Neuron (in vitro differentiated cells): ENCODE measurements around the gene PXDN.

Source experiments
- H2AFZ ChIP-seq: one replicate; pipeline ENCODE4 v1.6.1; 2013; ENCODE audit warnings: low read depth, mild to moderate bottlenecking, inconsistent platforms, low read length, moderate library complexity
- H3K27me3 ChIP-seq: one replicate; pipeline ENCODE4 v1.6.1; 2013; ENCODE audit warnings: low read length; ENCODE audit not compliant: insufficient read depth
- H3K36me3 ChIP-seq: one replicate; pipeline ENCODE4 v1.6.1; 2013; ENCODE audit warnings: low read length; ENCODE audit not compliant: insufficient read depth
- H3K4me1 ChIP-seq: one replicate; pipeline ENCODE4 v1.6.1; 2013; ENCODE audit warnings: low read length; ENCODE audit not compliant: insufficient read depth
- H3K4me3 ChIP-seq: 2 replicates; pipeline ENCODE4 v1.5.1; 2013; ENCODE audit warnings: mild to moderate bottlenecking, low read length, moderate library complexity
- H3K9me3 ChIP-seq: one replicate; pipeline ENCODE4 v1.6.1; 2013; ENCODE audit warnings: low read length

Gene PXDN

DNA sequence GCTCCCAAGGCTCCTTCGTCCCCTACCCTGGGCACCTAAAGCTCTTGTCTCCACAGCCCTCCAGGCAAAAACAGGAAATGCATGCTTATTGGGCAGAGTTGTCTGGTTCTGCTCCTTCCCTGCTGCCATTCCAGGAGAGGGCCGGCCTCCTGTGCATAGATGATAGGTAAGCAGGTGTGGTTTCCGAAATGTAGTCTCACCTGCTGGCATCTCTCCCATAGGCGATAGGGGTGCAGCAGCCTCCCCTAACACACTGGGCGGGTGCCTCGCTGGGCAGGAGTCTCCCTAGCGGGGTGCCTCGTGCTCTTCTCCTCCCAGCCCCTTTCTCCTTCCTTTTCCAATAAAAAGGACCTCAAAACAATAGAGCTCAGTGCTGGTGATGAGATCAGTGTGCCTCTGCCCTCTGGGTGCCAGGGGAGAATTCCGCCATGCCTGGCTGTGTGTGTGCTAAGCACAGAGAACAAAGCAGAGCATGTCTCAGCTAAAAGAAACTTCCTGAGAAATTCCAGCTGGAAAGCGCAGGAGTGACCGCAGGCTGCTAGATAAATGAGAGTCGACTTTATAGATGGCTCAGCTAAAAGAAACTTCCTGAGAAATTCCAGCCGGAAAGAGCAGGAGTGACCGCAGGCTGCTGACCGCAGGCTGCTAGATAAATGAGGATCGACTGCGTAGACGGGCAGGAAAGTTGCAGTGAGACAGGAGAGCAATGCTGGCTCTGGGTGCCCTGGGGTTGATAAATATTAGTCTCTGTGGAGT is 11.3 kb upstream of the PXDN start:
- Histone ChIP-seq H3K4me1 (no peaks in the 10 kb centered on the region), H3K36me3 (no peaks in the 10 kb centered on the region), H3K27me3 (no peaks in the 10 kb centered on the region), H2AFZ (no peak overlapping the region), H3K9me3 (peaks cover 5% of the 10 kb centered on the region), H3K4me3 (no peak overlapping the region)

DNA sequence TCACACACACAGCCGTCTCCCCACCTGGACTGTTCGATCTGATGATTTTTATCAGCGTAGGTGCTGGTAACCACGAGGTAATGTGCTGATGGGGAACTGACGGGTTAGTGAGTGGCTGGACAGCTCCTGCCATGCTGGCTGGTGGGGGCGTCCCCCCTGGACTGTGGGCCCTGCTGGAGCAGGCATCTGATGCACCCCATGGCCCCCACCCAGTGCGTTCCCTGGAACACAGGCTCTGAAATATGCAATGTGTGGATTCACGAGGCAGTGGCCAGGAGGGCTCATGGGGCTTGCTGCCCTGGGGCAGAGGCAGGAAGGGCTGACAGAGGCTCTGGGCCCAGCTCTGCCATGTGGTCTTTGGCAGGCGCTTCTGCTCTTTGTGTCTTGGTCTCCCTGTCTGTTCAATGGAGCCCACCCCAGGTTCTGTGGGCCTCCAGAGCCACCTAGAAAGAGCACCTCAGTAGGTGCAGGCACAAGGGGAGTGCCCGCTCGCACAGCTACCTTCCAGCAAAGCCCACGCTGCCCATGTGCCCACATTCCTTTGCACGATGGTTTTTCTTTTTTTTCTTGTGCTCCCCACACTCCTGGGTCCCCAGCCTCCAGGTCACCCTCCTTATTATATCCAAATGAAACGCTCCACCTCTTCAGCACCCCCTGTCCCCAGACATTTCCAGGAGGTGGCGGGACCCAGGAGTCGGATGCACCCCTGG is 10.3 kb upstream of the PXDN start:
- Histone ChIP-seq H3K4me1 (no peaks in the 10 kb centered on the region), H3K4me3 (no peak overlapping the region), H2AFZ (no peak overlapping the region), H3K9me3 (peaks cover 5% of the 10 kb centered on the region), H3K27me3 (no peaks in the 10 kb centered on the region), H3K36me3 (no peaks in the 10 kb centered on the region)

DNA sequence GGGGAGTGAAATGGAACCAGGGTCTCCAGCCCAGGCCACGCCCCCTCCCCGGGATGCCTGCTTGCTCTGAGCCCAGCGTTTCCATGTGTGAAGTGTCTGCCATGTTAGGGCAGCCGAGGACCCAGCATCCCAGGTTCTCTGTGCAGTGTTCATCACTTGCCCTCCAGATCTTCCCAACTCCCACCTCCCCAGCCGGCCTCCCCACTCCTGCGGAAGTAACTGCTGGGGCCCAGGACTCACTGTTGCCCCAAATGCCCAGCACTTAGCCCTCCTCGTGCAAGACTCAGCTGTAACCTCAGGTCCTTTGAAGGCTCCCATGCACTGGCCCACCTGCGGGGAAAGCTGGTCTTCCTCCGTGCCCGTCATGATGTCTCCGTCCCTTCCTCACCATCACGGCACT is 9.7 kb upstream of the PXDN start:
- H2AFZ ChIP-seq, result no peak overlapping the region
- no peaks in the 10 kb centered on the region for H3K36me3 ChIP-seq
- no peak overlapping the region for H3K4me3 ChIP-seq
- no peaks in the 10 kb centered on the region for H3K27me3 ChIP-seq
- H3K4me1 ChIP-seq, result no peaks in the 10 kb centered on the region
- H3K9me3 ChIP-seq, result peaks cover 5% of the 10 kb centered on the region

DNA sequence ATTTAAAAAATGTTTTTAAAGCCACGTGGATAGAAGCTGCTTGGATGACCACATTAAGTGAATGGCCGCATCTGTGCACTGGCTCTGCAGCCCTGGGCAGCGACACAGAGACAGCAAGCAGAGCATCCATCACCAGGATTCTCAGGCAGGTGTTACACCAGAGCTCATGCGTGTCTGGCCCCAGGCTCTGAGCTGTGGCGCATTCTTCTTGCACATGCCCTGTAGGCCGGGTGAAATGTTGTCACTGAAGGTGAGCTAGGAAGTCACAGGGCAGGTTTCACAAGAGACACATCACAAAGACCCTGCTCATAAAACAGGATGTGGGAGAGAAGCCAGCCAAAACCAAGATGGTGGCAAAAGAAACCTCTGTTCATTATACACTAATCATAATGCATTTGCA is 8.4 kb upstream of the PXDN start:
- Histone ChIP-seq H3K36me3 (no peaks in the 10 kb centered on the region), H2AFZ (no peak overlapping the region), H3K9me3 (peaks cover 5% of the 10 kb centered on the region), H3K4me1 (no peaks in the 10 kb centered on the region), H3K27me3 (no peaks in the 10 kb centered on the region), H3K4me3 (no peak overlapping the region)

DNA sequence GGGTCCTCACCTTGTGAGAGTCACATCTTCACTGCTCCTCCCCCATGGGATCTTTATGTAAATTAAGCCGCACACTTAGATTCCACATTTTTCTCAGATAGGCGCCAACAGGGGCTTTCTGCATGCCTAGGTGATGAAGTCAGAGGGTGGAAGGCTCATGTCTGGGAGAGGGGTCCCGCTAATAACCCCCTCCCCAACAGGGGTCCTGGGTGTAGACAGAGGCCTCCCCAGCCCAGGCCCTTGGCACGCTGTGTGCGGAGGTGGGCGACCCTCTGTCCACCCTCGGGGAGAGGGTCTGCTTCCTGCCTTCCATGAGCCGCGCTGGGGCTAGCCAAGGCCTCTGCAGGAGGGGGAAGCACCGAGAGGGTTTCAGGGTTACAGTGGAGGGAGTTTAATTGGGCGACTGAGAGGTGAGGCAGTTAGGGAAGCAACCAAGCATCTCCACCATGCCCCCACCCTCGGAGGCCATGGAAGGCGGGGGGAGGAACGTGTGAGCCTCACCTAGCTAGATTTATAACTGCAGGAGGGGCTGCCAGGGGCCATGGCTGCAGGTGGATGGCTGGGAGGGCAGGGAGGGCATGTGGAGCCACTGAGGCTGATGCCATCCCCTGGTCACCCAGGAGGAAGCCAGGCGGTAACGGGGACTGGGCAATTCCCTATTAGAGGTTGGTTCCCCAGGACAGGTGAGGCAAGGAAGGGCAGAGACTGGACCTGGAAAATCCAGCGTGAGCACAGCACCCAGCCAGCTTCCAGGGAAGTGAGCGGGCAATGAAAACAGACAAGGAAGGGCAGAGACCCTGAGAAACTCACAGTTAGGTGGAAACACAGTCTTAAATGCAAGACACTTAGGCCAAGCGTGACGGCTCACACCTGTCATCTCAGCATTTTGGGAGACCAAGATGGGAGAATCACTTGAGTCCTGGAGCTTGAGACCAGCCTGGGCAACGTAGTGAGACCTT is 7.7 kb upstream of the PXDN start:
- H3K9me3 ChIP-seq, result peaks cover 5% of the 10 kb centered on the region
- no peak overlapping the region for H2AFZ ChIP-seq
- no peaks in the 10 kb centered on the region for H3K27me3 ChIP-seq
- H3K36me3 ChIP-seq, result no peaks in the 10 kb centered on the region
- no peaks in the 10 kb centered on the region for H3K4me1 ChIP-seq
- H3K4me3 ChIP-seq, result no peak overlapping the region

DNA sequence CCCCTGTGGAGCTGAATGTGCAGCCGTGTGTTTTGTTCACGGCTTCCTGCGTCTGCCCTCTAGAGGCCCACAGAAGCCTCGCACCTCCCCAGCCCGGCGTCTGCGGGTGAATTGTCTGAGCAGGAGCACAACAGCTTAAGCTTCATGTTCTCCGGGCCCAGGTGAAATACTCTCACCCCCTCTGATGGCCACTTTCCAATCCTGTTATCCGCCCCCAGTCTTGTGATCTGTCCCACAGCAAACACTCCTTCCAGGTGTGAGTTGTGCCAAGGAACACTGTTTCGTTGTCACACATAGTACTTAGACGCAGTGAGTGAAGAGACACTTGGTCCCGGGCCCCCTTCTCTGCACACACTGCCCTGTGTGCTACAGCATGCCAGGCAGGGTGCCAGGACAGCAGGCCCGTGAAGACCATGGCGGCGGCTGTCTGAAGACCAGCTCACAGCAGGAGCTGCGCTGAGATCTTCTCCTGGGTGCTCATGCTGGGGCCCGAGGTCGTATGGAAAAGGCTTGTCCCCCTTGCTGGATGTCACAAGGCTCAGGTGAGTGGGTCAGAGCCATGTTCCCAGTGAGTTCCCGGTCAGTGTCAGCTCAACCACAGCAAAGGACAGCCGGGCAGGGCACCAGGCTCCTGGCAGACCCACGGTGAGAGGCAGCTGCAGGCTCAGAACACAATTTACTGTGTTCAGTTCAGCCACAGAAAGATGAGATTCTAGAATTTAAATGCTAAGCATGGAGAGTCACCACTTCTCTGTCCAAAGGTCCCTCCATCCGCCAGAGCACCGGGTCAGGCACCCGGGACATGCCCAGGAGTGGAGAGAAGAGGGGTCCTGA is 6.8 kb upstream of the PXDN start:
- no peak overlapping the region for H3K4me3 ChIP-seq
- H3K9me3 ChIP-seq, result peaks cover 5% of the 10 kb centered on the region
- no peaks in the 10 kb centered on the region for H3K4me1 ChIP-seq
- no peak overlapping the region for H2AFZ ChIP-seq
- H3K36me3 ChIP-seq, result no peaks in the 10 kb centered on the region
- H3K27me3 ChIP-seq, result no peaks in the 10 kb centered on the region

DNA sequence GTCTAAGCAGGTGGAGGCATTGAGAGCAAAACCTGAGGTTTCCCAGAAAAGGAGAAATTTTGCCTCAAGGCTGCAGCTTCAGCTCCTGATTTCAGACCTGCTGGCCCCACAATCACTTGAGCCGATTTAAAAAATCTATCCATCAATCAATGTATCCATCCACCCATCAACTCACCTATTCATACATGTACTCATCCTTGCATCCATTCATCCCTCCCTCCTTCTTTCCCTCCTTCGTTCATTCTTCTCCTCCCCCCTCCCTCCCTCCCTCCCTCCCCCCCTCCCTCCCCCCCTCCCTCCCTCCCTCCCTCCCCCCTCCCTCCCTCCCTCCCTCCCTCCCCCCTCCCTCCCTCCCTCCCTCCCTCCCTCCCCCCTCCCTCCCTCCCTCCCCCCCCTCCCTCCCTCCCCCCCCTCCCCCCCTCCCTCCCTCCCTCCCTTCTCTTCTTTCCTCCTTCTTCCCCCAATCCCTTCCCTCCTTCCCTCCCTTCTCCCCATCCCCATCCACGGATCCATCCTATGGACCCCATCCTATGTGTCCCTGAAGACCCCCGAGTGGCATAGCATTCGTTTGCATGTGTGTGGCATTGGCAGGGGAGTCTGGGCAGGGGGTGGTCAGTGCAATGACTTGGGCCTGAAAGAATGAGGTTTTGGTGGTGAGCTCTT is 6.1 kb upstream of the PXDN start:
- Histone ChIP-seq H3K4me3 (no peak overlapping the region), H3K27me3 (no peaks in the 10 kb centered on the region), H2AFZ (no peak overlapping the region), H3K4me1 (no peaks in the 10 kb centered on the region), H3K9me3 (peaks cover 7% of the 10 kb centered on the region), H3K36me3 (no peaks in the 10 kb centered on the region)

DNA sequence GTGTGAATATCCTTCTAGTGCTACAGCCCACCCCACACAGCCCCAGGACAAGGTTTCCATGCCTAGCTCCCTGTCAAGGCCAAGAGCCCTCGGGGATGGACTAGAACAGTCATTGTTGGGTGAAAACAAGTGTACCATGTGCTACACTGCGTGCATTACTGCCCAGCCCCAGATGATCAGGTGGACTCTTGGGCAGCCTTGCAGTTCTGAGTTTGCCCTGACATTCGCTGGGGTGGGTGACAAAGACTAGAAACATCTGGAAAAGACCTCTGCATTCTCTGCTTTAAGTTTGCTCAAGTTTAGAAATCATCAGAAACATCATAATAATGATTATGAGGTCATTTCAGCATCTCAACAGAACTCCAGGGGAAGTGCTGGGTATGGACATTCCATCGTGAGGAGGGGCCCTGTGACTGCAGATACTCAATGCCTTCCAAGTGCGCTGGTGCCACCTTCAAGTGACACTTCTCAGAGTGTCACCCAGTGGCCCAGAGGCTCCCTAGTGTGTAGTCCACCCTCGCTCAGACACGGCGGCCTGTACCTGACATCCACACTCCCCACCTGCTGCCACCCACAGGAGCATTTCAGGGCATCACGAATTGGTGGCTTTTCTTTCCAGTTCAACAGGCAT is 5.3 kb upstream of the PXDN start:
- H3K4me1 ChIP-seq, result no peaks in the 10 kb centered on the region
- H3K36me3 ChIP-seq, result no peaks in the 10 kb centered on the region
- no peak overlapping the region for H2AFZ ChIP-seq
- H3K27me3 ChIP-seq, result no peaks in the 10 kb centered on the region
- H3K4me3 ChIP-seq, result no peak overlapping the region
- H3K9me3 ChIP-seq, result peaks cover 7% of the 10 kb centered on the region

DNA sequence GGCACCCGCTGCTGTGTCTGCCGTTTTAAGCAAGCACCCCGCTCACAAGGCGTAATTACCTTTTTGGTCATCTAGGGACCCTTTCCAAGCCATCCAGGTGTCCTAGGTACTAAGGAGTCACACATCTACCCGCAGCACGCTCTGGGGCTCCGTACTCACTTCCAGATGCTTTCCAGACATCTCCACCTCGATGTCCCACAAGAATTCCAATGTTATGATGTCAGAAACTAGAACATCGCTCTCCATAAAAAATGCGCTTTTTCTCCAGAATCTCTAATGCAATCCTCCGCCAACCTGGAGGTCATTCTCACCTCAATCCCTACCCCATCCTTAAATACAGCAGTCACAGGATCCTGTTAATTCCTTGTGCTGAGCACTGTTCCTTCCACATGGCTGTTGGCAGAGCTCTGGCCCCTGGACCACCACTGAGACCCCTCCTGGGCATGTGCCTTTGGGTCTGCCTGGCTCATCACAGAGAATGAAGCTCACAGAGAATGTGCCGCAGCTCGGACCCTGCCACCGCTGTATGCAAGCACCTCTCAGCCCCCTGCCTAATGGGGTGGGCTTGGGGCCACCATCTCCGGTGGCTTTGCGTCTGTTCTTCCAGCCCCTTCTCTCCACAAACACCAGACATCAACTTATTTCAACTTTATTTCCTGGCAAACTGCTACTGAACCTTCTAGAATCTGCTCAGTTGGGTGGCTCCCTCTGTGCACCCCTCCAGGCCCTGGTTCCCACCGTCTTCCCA is 4.6 kb upstream of the PXDN start:
- no peak overlapping the region for H3K4me3 ChIP-seq
- no peaks in the 10 kb centered on the region for H3K36me3 ChIP-seq
- H3K4me1 ChIP-seq, result no peaks in the 10 kb centered on the region
- peaks cover 2% of the 10 kb centered on the region for H3K9me3 ChIP-seq
- no peaks in the 10 kb centered on the region for H3K27me3 ChIP-seq
- no peak overlapping the region for H2AFZ ChIP-seq

DNA sequence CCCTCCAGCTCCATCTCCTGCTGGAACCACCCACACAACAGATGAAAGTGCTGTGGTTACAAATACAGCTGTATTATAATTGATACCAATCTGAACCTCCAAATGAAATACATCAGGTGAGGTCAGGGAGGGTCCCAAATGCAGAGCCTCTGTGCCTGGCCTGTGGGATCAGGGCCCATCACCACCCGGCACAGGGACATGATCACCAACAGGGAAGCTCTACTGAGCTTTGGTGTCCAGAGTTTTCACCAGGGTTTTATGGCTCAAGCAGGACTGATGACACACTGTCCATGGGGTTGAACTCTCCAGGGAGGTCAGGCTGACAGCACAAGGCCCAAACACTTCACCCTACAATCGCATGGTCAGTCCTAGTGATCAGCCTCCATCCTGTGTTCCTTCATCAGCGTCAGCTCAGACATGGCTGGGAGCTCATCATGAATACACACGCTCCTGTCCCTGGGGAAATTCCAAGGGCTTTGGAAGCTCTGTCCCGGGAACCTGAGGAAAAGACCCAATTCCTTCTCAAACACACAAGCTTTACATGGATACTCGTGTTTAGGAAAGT is 3.9 kb upstream of the PXDN start:
- H2AFZ ChIP-seq, result no peak overlapping the region
- no peaks in the 10 kb centered on the region for H3K4me1 ChIP-seq

More for the DNA sequence above, 3.9 kb upstream of the PXDN start:
- H3K27me3 ChIP-seq, result no peaks in the 10 kb centered on the region
- no peaks in the 10 kb centered on the region for H3K36me3 ChIP-seq
- peaks cover 2% of the 10 kb centered on the region for H3K9me3 ChIP-seq
- H3K4me3 ChIP-seq, result no peak overlapping the region
